ENCODE data around the gene SPACDR. TPM values are rescaled to one million over a fixed set of nuclear protein-coding genes. Genes with fewer than 3 reads are reported as not detected.
A peak's percentile ranks its signal among the peaks of the same experiment; 100 is the strongest.

Gene SPACDR
- total RNA-seq, 6 experiments from 2014 or later, result not detected

GRCh38 chr7:100432621-100433275 is 31.3 kb downstream of the SPACDR start:
- WGBS (ENCODE audit: insufficient coverage, low coverage, low lambda C conversion rate, missing lambda C conversion rate), result 85% methylated on average over 10 of the region's 21 CpGs
- Histone ChIP-seq H3K9me3 (no peaks in the 10 kb centered on the region), H3K27ac (peak overlapping the region in 1 of 3 donors; percentile 18)

GRCh38 chr7:100432053-100432452 is 32.0 kb downstream of the SPACDR start:
- Histone ChIP-seq H3K4me1 (peaks cover 0 to 38% (median 5%) of the 10 kb centered on the region in 4 donors), H3K9me3 (no peaks in the 10 kb centered on the region), H3K36me3 (peaks cover 0 to 21% (median 4%) of the 10 kb centered on the region in 4 donors), H3K27ac (peak overlapping the region in 1 of 3 donors; percentile 0), H3K27me3 (no peaks in the 10 kb centered on the region), H3K4me3 (no peak overlapping the region)
- intact Hi-C loops (cut with DNase I), result no loop called here
- DNase-seq, result no peak
- TF ChIP-seq POLR2A (IDR thresholded peaks at IDR 0.05) (no peak), CTCF (IDR thresholded peaks at IDR 0.05) (no peak)
- WGBS (ENCODE audit: insufficient coverage, low coverage, low lambda C conversion rate, missing lambda C conversion rate), result 58% methylated on average over 4 of the region's 4 CpGs
- no peak for ATAC-seq

More at GRCh38 chr7:100432621-100433275, 31.3 kb downstream of the SPACDR start:
- Histone ChIP-seq H3K4me3 (no peak overlapping the region), H3K36me3 (peaks cover 0 to 21% (median 4%) of the 10 kb centered on the region in 4 donors), H3K4me1 (peaks cover 0 to 37% (median 5%) of the 10 kb centered on the region in 4 donors), H3K27me3 (no peaks in the 10 kb centered on the region)
- DNase-seq (no peak), ATAC-seq (no peak)
- intact Hi-C loops (cut with DNase I), result no loop called here
- TF ChIP-seq POLR2A (IDR thresholded peaks at IDR 0.05), result no peak

GRCh38 chr7:100431286-100431735 is 32.7 kb downstream of the SPACDR start:
- no peaks in the 10 kb centered on the region for H3K27me3 ChIP-seq
- ATAC-seq, result no peak
- H3K27ac ChIP-seq, result peak overlapping the region in 1 of 3 donors; percentile 0
- WGBS (ENCODE audit: insufficient coverage, low coverage, low lambda C conversion rate, missing lambda C conversion rate), result 88% methylated on average over 3 of the region's 23 CpGs
- H3K36me3 ChIP-seq, result peaks cover 0 to 21% (median 4%) of the 10 kb centered on the region in 4 donors
- peak in 1 of 3 donors; percentile 58 for DNase-seq
- no peaks in the 10 kb centered on the region for H3K9me3 ChIP-seq
- no peak overlapping the region for H3K4me3 ChIP-seq
- intact Hi-C loops (cut with DNase I), result no loop called here
- TF ChIP-seq CTCF (IDR thresholded peaks at IDR 0.05), result no peak
- no peak for TF ChIP-seq POLR2A (IDR thresholded peaks at IDR 0.05)
- peaks cover 0 to 34% (median 5%) of the 10 kb centered on the region in 4 donors for H3K4me1 ChIP-seq

GRCh38 chr7:100430493-100431285 is 33.4 kb downstream of the SPACDR start:
- ATAC-seq, result no peak
- peaks cover 0 to 21% (median 4%) of the 10 kb centered on the region in 4 donors for H3K36me3 ChIP-seq
- H3K4me1 ChIP-seq, result peaks cover 0 to 34% (median 5%) of the 10 kb centered on the region in 4 donors
- peak in 1 of 3 donors; percentile 56 for DNase-seq
- intact Hi-C loops (cut with DNase I), result no loop called here
- peak overlapping the region; percentile 84 to 85 (median 84) for H3K4me3 ChIP-seq
- H3K27me3 ChIP-seq, result no peaks in the 10 kb centered on the region
- no peaks in the 10 kb centered on the region for H3K9me3 ChIP-seq
- 3% methylated on average over 5 of the region's 31 CpGs for WGBS (ENCODE audit: insufficient coverage, low coverage, low lambda C conversion rate, missing lambda C conversion rate)
- no peak for TF ChIP-seq CTCF (IDR thresholded peaks at IDR 0.05)
- peak overlapping the region; percentile 98 to 99 (median 98) for H3K27ac ChIP-seq
